GM23248 (cell line): ENCODE results near the gene ENTPD8. TPM values are rescaled to one million over a fixed set of nuclear protein-coding genes. Genes with fewer than 3 reads are reported as not detected.

Experiments used
- DNase-seq: peaks from one replicate; pipeline ENCODE4 v3.0.0-alpha.2; 2015
- H2AFZ ChIP-seq: fragments of 200-600 bp; sonication (generic); 2 replicates; pipeline ENCODE4 v1.6.1; 2016; ENCODE audit warnings: antibody characterized with exemption
- H3F3A ChIP-seq: fragments of 200-600 bp; sonication (generic); 2 replicates; pipeline ENCODE4 v1.6.1; 2016; ENCODE audit warnings: mild to moderate bottlenecking, antibody characterized with exemption, mixed run types; ENCODE audit not compliant: insufficient read depth
- H3K27ac ChIP-seq: fragments of 200-600 bp; sonication (generic); 2 replicates; pipeline ENCODE4 v1.5.1; 2016; ENCODE audit warnings: mild to moderate bottlenecking
- H3K27me3 ChIP-seq: fragments of 200-600 bp; sonication (generic); replicated peaks from 2 replicates; pipeline ENCODE4 v1.6.1; 2016; ENCODE audit warnings: mild to moderate bottlenecking; ENCODE audit not compliant: insufficient read depth
- H3K36me3 ChIP-seq: fragments of 200-600 bp; sonication (generic); 2 replicates; pipeline ENCODE4 v1.6.1; 2016; ENCODE audit warnings: low read depth, mild to moderate bottlenecking
- H3K4me1 ChIP-seq: fragments of 200-600 bp; sonication (generic); 2 replicates; pipeline ENCODE4 v1.6.1; 2016; ENCODE audit warnings: mild to moderate bottlenecking; ENCODE audit not compliant: insufficient read depth
- H3K4me2 ChIP-seq: fragments of 200-600 bp; sonication (generic); one replicate; pipeline ENCODE4 v1.6.1; 2016; ENCODE audit warnings: mild to moderate bottlenecking; ENCODE audit not compliant: unreplicated experiment
- H3K4me3 ChIP-seq: fragments of 200-600 bp; sonication (generic); 2 replicates; pipeline ENCODE4 v1.5.1; 2016; ENCODE audit warnings: mild to moderate bottlenecking
- H3K79me2 ChIP-seq: fragments of 200-600 bp; sonication (generic); 2 replicates; pipeline ENCODE4 v1.6.1; 2016; ENCODE audit warnings: mild to moderate bottlenecking; ENCODE audit not compliant: insufficient read depth
- H3K9ac ChIP-seq: fragments of 200-600 bp; sonication (generic); 2 replicates; pipeline ENCODE4 v1.6.1; 2016; ENCODE audit warnings: mild to moderate bottlenecking
- H3K9me2 ChIP-seq: fragments of 200-600 bp; sonication (generic); 2 replicates; pipeline ENCODE4 v1.6.1; 2016; ENCODE audit warnings: mixed run types, mild to moderate bottlenecking, moderate library complexity; ENCODE audit not compliant: insufficient read depth
- H3K9me3 ChIP-seq: fragments of 200-600 bp; sonication (generic); one replicate; pipeline ENCODE4 v1.6.1; 2017; ENCODE audit warnings: low read depth
- H4K20me1 ChIP-seq: fragments of 200-600 bp; sonication (generic); 2 replicates; pipeline ENCODE4 v1.6.0; 2016; ENCODE audit not compliant: insufficient read depth
- EZH2 ChIP-seq: fragments of 200-600 bp; sonication (generic); IDR thresholded peaks from 2 replicates; pipeline ENCODE4 v1.6.1; 2018; ENCODE audit warnings: antibody characterized with exemption, mild to moderate bottlenecking; ENCODE audit not compliant: insufficient read depth, poor library complexity, severe bottlenecking
- EZH2phosphoT487 ChIP-seq: fragments of 200-600 bp; sonication (generic); IDR thresholded peaks from 2 replicates; pipeline ENCODE4 v1.6.1; 2018; ENCODE audit warnings: antibody characterized with exemption, moderate library complexity, mild to moderate bottlenecking, low read depth; ENCODE audit not compliant: insufficient read depth
- WGBS, 2 experiments: methylation state at CpG; one replicate each; pipeline ENCODE4 v1.1.6; 2015 to 2017; ENCODE audit warnings: low lambda C conversion rate in 2 of 2, low coverage in 1 of 2; ENCODE audit errors: missing lambda C conversion rate in 2 of 2; 5-methylcytosine and 5-hydroxymethylcytosine counted together
- in situ Hi-C: fragments of 300-500 bp; cut with MboI; formaldehyde crosslinking; loops from 2 replicates; pipeline ENCODE4 v1.15.0; 2020
- polyA plus RNA-seq: library from polyadenylated mRNA; unstranded; fragments of >200 nt; fragmentation: Nextera tagmentation; extraction: Ambion mirVana; gene quantifications from 2 replicates; pipeline ENCODE4 v1.2.1, GENCODE V29; 2016
- total RNA-seq: library from RNA; depleted of rRNA; stranded (reverse); fragments of >200 nt; shearing (Covaris generic); gene quantifications from 2 replicates; pipeline ENCODE4 v1.2.3, GENCODE V29; 2014

The ENTPD8 gene
- total and polyA plus RNA-seq, 2 experiments from 2014 or later = not detected

DNA sequence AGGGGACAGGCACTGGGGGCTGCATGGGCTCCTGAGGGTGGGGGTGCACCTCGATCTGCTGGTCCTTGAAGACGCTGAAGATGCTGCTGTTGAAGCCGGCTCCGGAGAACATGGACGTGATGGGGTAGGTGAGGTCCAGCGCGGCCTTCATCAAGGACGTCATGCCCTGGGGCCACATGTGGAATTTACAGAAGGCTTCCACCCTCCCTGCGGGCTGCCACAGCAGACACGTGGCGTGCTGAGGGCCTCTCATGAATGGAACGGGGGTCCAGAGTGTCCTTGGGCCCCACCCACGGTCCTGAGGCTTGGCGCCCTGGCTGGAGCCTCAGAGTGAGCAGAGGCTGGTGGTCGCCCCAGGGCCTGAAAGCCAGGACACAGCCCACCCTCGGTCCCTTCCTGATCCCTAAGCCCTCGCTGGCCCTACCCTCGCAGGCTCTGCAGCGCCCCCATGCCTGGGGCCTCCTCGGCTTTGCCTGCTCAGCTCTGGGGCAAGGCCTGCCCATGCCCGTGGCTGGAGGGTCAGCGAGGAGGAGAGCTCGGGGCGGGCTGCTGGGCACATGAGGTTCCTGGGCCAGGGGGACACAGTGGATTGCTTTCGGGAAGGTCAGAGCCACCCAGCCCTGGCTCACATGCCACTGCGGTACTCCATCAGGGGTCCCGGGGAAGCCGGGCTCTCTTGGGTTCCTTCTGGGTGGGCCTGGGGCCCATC lies 23.3 kb upstream of the ENTPD8 start:
- peaks cover 6% of the 10 kb centered on the region; the same call in 1 of the 2 replicates for H3F3A ChIP-seq
- 87 to 88% methylated on average over 21 to 28 of the region's 28 CpGs for WGBS, 2 experiments
- in situ Hi-C loops = no loop called here

DNA sequence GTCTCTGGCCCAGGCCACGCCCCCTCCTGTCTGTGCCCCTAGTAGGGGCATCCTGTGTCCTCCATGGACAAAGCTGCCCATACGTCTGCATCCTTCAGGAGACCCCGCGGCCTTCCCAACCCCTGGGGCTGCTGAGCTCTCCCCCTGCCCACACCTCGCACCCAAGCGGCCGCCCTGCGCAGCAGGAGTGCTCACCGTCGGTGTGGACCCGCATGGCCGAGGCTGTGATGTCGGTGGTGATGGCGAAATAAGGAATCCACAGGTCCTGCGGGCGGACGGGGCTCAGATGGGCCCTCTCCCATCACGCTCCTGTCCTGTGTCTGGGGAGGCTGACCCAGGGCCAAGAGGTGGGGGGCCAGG lies 22.8 kb upstream of the ENTPD8 start:
- no peak overlapping the region for H3K9ac ChIP-seq
- in situ Hi-C loops = no loop called here
- H3K36me3 ChIP-seq = no peaks in the 10 kb centered on the region
- no peak overlapping the region for H3K4me2 ChIP-seq
- no peak for DNase-seq
- H3F3A ChIP-seq = 0 out of 2 replicates have a peak, but pooled peaks cover 1% of the 10 kb centered on the region
- H3K27ac ChIP-seq = no peak overlapping the region
- H2AFZ ChIP-seq = no peak overlapping the region
- H3K4me3 ChIP-seq = no peak overlapping the region
- H4K20me1 ChIP-seq = no peaks in the 10 kb centered on the region
- no peaks in the 10 kb centered on the region for H3K9me2 ChIP-seq
- TF ChIP-seq EZH2 = no peak
- no peak for TF ChIP-seq EZH2phosphoT487
- no peaks in the 10 kb centered on the region for H3K79me2 ChIP-seq
- no peaks in the 10 kb centered on the region for H3K9me3 ChIP-seq
- H3K4me1 ChIP-seq = no peaks in the 10 kb centered on the region
- 89 to 90% methylated on average over 18 of the region's 18 CpGs for WGBS, 2 experiments
- H3K27me3 ChIP-seq = no peaks in the 10 kb centered on the region

More for the DNA sequence above, 23.3 kb upstream of the ENTPD8 start:
- H3K27ac ChIP-seq = no peak overlapping the region
- no peaks in the 10 kb centered on the region for H4K20me1 ChIP-seq
- no peaks in the 10 kb centered on the region for H3K79me2 ChIP-seq
- no peaks in the 10 kb centered on the region for H3K36me3 ChIP-seq
- H3K4me1 ChIP-seq = no peaks in the 10 kb centered on the region
- no peak overlapping the region for H3K9ac ChIP-seq
- H3K9me2 ChIP-seq = no peaks in the 10 kb centered on the region
- DNase-seq = no peak
- no peak overlapping the region for H2AFZ ChIP-seq
- no peak overlapping the region for H3K4me3 ChIP-seq
- H3K27me3 ChIP-seq = no peaks in the 10 kb centered on the region
- no peak overlapping the region for H3K4me2 ChIP-seq
- no peaks in the 10 kb centered on the region for H3K9me3 ChIP-seq
- TF ChIP-seq EZH2phosphoT487 (no peak), EZH2 (no peak)

DNA sequence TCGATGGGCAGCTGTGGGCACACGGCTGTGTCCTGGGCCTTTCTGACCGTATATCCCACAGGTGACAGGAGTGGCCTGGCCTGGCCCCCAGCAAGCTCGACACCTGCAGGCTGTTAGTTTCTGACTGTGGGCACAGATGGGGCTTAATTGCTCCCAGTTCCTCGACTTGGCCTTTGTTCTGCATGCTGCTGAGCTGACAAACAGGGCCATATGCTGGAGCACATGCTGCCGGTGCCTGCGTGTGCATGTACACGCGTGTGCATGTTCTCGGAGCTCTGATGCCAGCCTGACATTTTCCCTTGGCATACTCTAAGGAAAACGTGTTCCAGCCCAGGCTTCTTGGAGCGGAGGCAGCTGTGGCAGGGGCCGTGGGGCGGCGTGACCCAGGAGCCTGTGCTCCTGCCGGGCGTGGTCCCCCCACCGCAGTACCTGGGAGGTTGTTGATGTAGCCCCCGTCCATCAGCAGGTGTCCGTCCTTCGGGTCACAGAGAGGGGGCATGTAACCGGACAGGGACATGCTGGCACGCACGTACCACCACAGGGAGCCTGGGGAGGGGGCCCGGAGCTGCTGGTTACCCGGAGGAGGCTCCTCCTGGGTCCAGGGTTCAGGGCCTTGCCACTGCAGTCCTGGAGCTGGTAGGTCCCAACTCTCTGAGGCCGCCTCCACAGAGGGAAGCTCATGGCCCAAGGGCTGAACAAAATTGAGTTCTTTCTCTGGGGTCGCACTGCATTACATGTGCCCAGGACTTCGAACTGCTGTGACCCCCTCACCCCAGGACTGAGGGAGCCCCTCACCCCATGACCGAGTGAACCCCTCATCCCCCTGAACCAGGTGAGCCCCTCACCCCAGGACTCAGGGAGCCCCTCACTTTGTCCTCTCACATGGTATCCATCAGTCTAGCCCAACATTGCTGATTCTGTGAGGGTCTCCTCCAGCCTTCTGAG lies 22.1 kb upstream of the ENTPD8 start:
- H3K27me3 ChIP-seq = no peaks in the 10 kb centered on the region
- no peak overlapping the region for H3K4me3 ChIP-seq
- H3K4me1 ChIP-seq = no peaks in the 10 kb centered on the region
- no peaks in the 10 kb centered on the region for H3K79me2 ChIP-seq
- WGBS, 2 experiments = 83 to 87% methylated on average over 28 to 30 of the region's 30 CpGs
- TF ChIP-seq EZH2 = no peak
- no peak overlapping the region for H3K9ac ChIP-seq
- no peak overlapping the region for H3K4me2 ChIP-seq
- no peaks in the 10 kb centered on the region for H3K9me3 ChIP-seq
- no peaks in the 10 kb centered on the region for H3K36me3 ChIP-seq
- no peaks in the 10 kb centered on the region for H4K20me1 ChIP-seq
- H2AFZ ChIP-seq = no peak overlapping the region
- no peaks in the 10 kb centered on the region for H3K9me2 ChIP-seq
- no peak overlapping the region for H3K27ac ChIP-seq
- in situ Hi-C loops = no loop called here
- no peaks in the 10 kb centered on the region for H3F3A ChIP-seq
- no peak for DNase-seq

DNA sequence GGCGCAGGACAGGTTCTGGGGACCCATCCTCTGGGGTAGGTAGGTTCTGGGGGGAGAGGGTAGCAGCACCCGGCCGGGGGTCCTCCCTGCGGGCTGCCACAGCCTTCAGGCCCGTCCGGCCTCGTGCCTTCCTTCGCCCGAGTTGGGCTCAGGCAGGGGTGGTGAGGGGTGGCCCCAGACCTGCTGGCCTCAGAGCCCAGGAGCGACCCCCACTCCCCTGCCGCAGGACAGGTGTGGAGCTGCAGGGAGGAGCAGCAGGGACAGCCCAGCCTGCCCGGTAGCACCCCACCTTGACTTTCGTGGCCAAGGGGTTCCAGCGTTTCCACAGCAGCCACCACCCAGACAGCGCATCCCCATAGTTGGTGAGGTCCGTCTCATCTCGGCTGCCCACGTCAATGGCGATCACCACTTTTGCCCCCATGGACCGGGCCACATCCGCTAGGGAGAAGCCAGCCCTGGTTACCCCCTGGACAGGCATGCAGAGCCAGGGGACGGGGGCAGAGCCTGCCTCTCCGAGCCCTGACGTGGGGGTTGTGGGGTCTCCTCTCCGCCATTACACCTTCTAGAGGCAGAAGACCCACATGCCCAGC lies 21.3 kb upstream of the ENTPD8 start:
- 95% methylated on average over 23 of the region's 25 CpGs for WGBS, 2 experiments
- no peak overlapping the region for H3K4me2 ChIP-seq
- H2AFZ ChIP-seq = no peak overlapping the region
- no peaks in the 10 kb centered on the region for H3F3A ChIP-seq
- in situ Hi-C loops = no loop called here
- no peak for DNase-seq
- H4K20me1 ChIP-seq = no peaks in the 10 kb centered on the region
- TF ChIP-seq EZH2 (no peak), EZH2phosphoT487 (no peak)
- H3K79me2 ChIP-seq = no peaks in the 10 kb centered on the region
- H3K27me3 ChIP-seq = no peaks in the 10 kb centered on the region
- no peaks in the 10 kb centered on the region for H3K9me3 ChIP-seq
- H3K4me1 ChIP-seq = no peaks in the 10 kb centered on the region
- no peak overlapping the region for H3K9ac ChIP-seq
- no peak overlapping the region for H3K27ac ChIP-seq
- H3K9me2 ChIP-seq = no peaks in the 10 kb centered on the region
- H3K36me3 ChIP-seq = no peaks in the 10 kb centered on the region
- H3K4me3 ChIP-seq = no peak overlapping the region
